Ishikawa (cell line): ENCODE results near the gene TAGAP.

Experiments used
- CEBPB ChIP-seq: IDR thresholded peaks from 2 replicates; pipeline ENCODE4 v1.6.1; 2012
- CREB1 ChIP-seq: IDR thresholded peaks from 2 replicates; pipeline ENCODE4 v1.6.1; 2012; ENCODE audit warnings: low read depth
- EGR1 ChIP-seq: IDR thresholded peaks from 2 replicates; pipeline ENCODE4 v1.6.1; 2012
- EP300 ChIP-seq: IDR thresholded peaks from 2 replicates; pipeline ENCODE4 v1.6.1; 2012; ENCODE audit warnings: borderline replicate concordance
- FOXM1 ChIP-seq: IDR thresholded peaks from 2 replicates; pipeline ENCODE4 v1.6.1; 2012; ENCODE audit warnings: low read depth, borderline replicate concordance
- MAX ChIP-seq: IDR thresholded peaks from 2 replicates; pipeline ENCODE4 v1.6.1; 2012
- NFIC ChIP-seq: IDR thresholded peaks from 2 replicates; pipeline ENCODE4 v1.6.1; 2012
- RAD21 ChIP-seq: IDR thresholded peaks from 2 replicates; pipeline ENCODE4 v1.6.1; 2012; ENCODE audit warnings: low read depth
- REST ChIP-seq: IDR thresholded peaks from 2 replicates; pipeline ENCODE4 v1.6.1; 2012; ENCODE audit warnings: low read depth, mild to moderate bottlenecking
- TAF1 ChIP-seq: IDR thresholded peaks from 2 replicates; pipeline ENCODE4 v1.6.1; 2012; ENCODE audit warnings: low read depth, mild to moderate bottlenecking
- TCF12 ChIP-seq: IDR thresholded peaks from 2 replicates; pipeline ENCODE4 v1.6.1; 2012; ENCODE audit warnings: low read depth
- TEAD4 ChIP-seq: IDR thresholded peaks from 2 replicates; pipeline ENCODE4 v1.6.1; 2012
- USF1 ChIP-seq: IDR thresholded peaks from 2 replicates; pipeline ENCODE4 v1.6.1; 2012
- YY1 ChIP-seq: IDR thresholded peaks from 2 replicates; pipeline ENCODE4 v1.6.1; 2012; ENCODE audit warnings: low read depth
- ZBTB7A ChIP-seq: IDR thresholded peaks from 2 replicates; pipeline ENCODE4 v1.6.1; 2012; ENCODE audit warnings: low read depth

Gene TAGAP

GRCh38 chr6:159083146-159083545 is 38.4 kb upstream of the TAGAP start:
- no peak for TF ChIP-seq FOXM1
- TF ChIP-seq YY1: no peak
- TF ChIP-seq EP300: no peak
- no peak for TF ChIP-seq EGR1
- no peak for TF ChIP-seq CREB1
- no peak for TF ChIP-seq TCF12

- TF ChIP-seq CEBPB (no peak), YY1 (no peak), TEAD4 (no peak), TAF1 (no peak), CREB1 (no peak)
Observed at GRCh38 chr6:159082039-159082815, 37.4 kb upstream of the TAGAP start.

- TF ChIP-seq TAF1 (no peak), ZBTB7A (no peak), FOXM1 (no peak), MAX (no peak), EP300 (no peak), YY1 (no peak), CEBPB (no peak), TCF12 (no peak), USF1 (no peak), EGR1 (no peak), REST (no peak), RAD21 (no peak), TEAD4 (no peak), NFIC (no peak)
Observed at GRCh38 chr6:159080217-159080976, 35.6 kb upstream of the TAGAP start.

- TF ChIP-seq TAF1 (no peak), NFIC (no peak)
Observed at GRCh38 chr6:159079367-159079766, 34.6 kb upstream of the TAGAP start.

GRCh38 chr6:159077123-159077522 is 32.3 kb upstream of the TAGAP start:
- TF ChIP-seq REST: no peak
- TF ChIP-seq TCF12: no peak
- no peak for TF ChIP-seq RAD21
- TF ChIP-seq YY1: no peak
- no peak for TF ChIP-seq EGR1
- no peak for TF ChIP-seq MAX

- TF ChIP-seq RAD21 (no peak), NFIC (no peak), EP300 (no peak), REST (no peak), ZBTB7A (no peak), TAF1 (no peak), EGR1 (no peak), FOXM1 (no peak), CREB1 (no peak), USF1 (no peak), TEAD4 (no peak), MAX (no peak), YY1 (no peak), CEBPB (no peak), TCF12 (no peak)
Observed at GRCh38 chr6:159075506-159076228, 30.9 kb upstream of the TAGAP start.
